Measurements from ENCODE around the gene UMODL1.

The UMODL1 gene

GRCh38 chr21:42189860-42190485 lies 118.9 kb downstream of the UMODL1 start:
- H3K27me3 Mint-ChIP-seq = no peaks in the 10 kb centered on the region
- ATAC-seq (replicated peaks) (peak; percentile 39), DNase-seq (peak; percentile 28 to 38 (median 33))
- H3K4me1 Mint-ChIP-seq (ENCODE audit: low read depth in 2 of 2) = peaks cover 82 to 83% of the 10 kb centered on the region in 2 donors
- peaks cover 11% of the 10 kb centered on the region for H3K36me3 Mint-ChIP-seq (ENCODE audit: insufficient read depth)
- peak overlapping the region; percentile 65 to 73 for H3K4me3 Mint-ChIP-seq
- no peaks in the 10 kb centered on the region for H3K9me3 Mint-ChIP-seq
- H3K27ac Mint-ChIP-seq = peak overlapping the region; percentile 32 to 65

GRCh38 chr21:42190486-42190863 lies 119.4 kb downstream of the UMODL1 start:
- H3K27me3 Mint-ChIP-seq = no peaks in the 10 kb centered on the region
- ATAC-seq (replicated peaks) (no peak), DNase-seq (no peak)
- peak overlapping the region; percentile 65 to 73 for H3K4me3 Mint-ChIP-seq
- H3K9me3 Mint-ChIP-seq = no peaks in the 10 kb centered on the region
- H3K36me3 Mint-ChIP-seq (ENCODE audit: insufficient read depth) = peaks cover 11% of the 10 kb centered on the region
- peaks cover 83% of the 10 kb centered on the region in 2 donors for H3K4me1 Mint-ChIP-seq (ENCODE audit: low read depth in 2 of 2)
- peak overlapping the region; percentile 32 to 65 for H3K27ac Mint-ChIP-seq

GRCh38 chr21:42191064-42191463 lies 119.9 kb downstream of the UMODL1 start:
- DNase-seq = no peak
- Mint-ChIP-seq H3K36me3 (ENCODE audit: insufficient read depth) (peaks cover 11% of the 10 kb centered on the region), H3K4me3 (peak overlapping the region in 1 of 2 donors; percentile 80), H3K9me3 (no peaks in the 10 kb centered on the region), H3K4me1 (ENCODE audit: low read depth in 2 of 2) (peaks cover 77 to 79% of the 10 kb centered on the region in 2 donors), H3K27ac (no peak overlapping the region), H3K27me3 (no peaks in the 10 kb centered on the region)
- ATAC-seq (replicated peaks) = no peak

- Mint-ChIP-seq H3K27ac (peak overlapping the region; percentile 77 to 88), H3K36me3 (ENCODE audit: insufficient read depth) (peaks cover 11% of the 10 kb centered on the region), H3K4me3 (peak overlapping the region; percentile 80), H3K4me1 (ENCODE audit: low read depth in 2 of 2) (peaks cover 68 to 71% of the 10 kb centered on the region in 2 donors), H3K9me3 (no peaks in the 10 kb centered on the region), H3K27me3 (no peaks in the 10 kb centered on the region)
- no peak for ATAC-seq (replicated peaks)
- peak in 1 of 3 experiments; percentile 30 for DNase-seq
These were observed 120.8 kb downstream of the UMODL1 start for GRCh38 chr21:42191696-42192595.
